ENCODE results near the gene KLK6.

KLK6 gene

DNA sequence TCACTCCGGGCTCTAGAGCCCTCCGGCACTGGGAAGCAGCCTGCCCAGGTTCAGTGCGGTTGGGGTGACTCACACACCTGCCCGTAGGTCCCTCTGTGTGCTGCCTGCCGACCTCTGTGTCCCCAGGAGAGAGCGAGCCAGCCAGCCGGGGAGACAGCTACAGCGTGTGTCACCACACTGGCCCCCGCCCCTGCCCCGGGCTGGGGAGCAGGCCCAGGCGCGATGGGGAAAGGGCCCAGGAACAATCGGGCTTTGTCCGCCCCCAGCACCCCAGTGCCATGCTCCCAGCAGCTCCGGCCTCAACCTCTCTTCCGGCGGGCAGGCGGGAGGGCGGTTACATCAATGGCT lies at the start of gene KLK6:
TSS of gene KLK6 (minus strand) at position 179 of the 348 bp plus-strand sequence. CDS start 1,487 bp downstream, outside the sequence.
- Mint-ChIP-seq H3K9me3 (no peaks in the 10 kb centered on the region), H3K27ac (no peak within 1 kb of the TSS), H3K4me3 (no peak within 1 kb of the TSS), H3K36me3 (no peaks in the 10 kb centered on the region), H3K4me1 (no peaks in the 10 kb centered on the region)
- DNase-seq (ENCODE audit: low spot score in 2 of 2) (no peak), ATAC-seq (no peak)

DNA sequence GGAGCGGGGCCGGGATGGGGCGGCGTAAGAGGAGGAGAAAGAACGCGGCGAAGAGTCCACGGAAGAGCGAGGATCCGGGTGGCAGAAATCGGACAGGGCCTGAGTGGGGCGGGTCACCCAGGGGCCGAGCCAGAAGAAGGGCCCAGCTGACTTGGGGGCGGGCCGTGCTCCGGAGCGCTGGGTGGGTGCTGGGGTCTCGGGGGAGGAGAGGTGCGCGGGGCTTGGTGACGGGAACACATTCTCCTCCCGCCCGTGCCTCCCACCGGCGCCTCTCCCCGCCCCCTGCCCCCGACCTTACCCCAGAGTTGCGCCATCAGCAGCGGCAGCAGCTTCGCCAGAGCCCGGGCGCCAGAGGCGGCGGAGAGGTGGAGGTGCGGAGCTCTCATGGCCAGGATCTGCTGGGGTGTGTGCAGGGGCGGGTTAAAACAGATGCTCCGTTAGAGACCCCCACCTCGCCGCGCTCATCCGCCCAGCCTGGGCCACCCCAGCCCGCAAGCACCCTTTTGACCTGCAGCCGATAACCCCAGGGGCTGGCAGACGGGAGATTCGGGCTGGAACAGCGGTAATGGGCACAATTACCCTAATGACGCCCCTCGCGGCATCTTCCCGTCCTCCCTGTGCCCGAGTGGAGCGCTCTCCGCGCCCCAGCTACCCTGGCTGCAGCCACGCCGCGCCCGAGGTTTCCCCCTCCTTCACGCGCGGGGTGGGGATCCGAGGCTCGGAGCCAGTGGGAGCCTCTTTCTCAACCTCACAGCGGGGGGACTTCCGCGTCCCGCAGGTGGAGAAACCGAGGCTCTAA lies 49.6 kb upstream of the KLK6 start:
- Mint-ChIP-seq H3K4me1 (peaks cover 30% of the 10 kb centered on the region), H3K36me3 (peaks cover 17% of the 10 kb centered on the region), H3K9me3 (no peaks in the 10 kb centered on the region), H3K4me3 (peak overlapping the region; percentile 64), H3K27ac (no peak overlapping the region)
- ATAC-seq (no peak), DNase-seq (ENCODE audit: low spot score in 2 of 2) (no peak)

- DNase-seq (ENCODE audit: low spot score in 2 of 2) (peak in 1 of 2 donors; percentile 71), ATAC-seq (no peak)
- no peak overlapping the region for H3K27ac Mint-ChIP-seq
- peaks cover 17% of the 10 kb centered on the region for H3K36me3 Mint-ChIP-seq
- peak overlapping the region; percentile 64 for H3K4me3 Mint-ChIP-seq
- no peaks in the 10 kb centered on the region for H3K9me3 Mint-ChIP-seq
- H3K4me1 Mint-ChIP-seq: peaks cover 30% of the 10 kb centered on the region
Measured at GRCh38 chr19:51016798-51017683, 47.6 kb upstream of the KLK6 start.

DNA sequence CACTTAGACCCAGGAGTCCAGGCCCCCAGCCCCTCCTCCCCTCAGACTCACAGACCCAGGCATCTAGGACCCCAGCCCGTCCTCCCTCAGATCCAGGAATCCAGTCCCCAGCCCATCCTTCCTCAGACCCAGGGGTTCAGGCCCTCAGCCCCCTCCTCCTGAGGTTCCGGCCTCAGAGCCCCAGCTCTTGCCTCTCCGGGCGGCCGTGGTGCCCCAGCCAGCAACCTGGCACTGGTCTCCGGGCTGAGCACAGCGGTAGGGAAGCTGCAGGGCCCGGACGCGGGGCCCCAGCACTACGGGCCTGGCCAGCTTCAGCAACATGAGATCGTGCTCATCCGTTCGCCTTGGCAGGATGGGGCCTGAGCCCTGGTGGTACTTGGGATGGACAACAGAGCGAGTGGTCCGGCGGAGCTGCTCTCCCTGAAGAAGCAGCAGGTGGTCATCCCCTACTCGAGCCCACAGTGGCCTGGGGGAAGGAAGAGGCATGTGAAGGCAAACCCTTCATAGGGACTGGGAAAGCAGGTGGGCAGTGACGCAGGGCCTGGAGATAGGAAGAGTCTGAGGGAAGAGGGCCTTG lies 46.4 kb upstream of the KLK6 start:
- no peak for DNase-seq (ENCODE audit: low spot score in 2 of 2)
- H3K4me1 Mint-ChIP-seq: peaks cover 30% of the 10 kb centered on the region
- H3K9me3 Mint-ChIP-seq: no peaks in the 10 kb centered on the region
- H3K27ac Mint-ChIP-seq: no peak overlapping the region
- no peak for ATAC-seq
- H3K36me3 Mint-ChIP-seq: peaks cover 17% of the 10 kb centered on the region
- H3K4me3 Mint-ChIP-seq: no peak overlapping the region

GRCh38 chr19:51014242-51014641 lies 44.9 kb upstream of the KLK6 start:
- H3K4me1 Mint-ChIP-seq: peaks cover 21% of the 10 kb centered on the region
- ATAC-seq: no peak
- no peak overlapping the region for H3K27ac Mint-ChIP-seq
- H3K9me3 Mint-ChIP-seq: no peaks in the 10 kb centered on the region
- H3K4me3 Mint-ChIP-seq: no peak overlapping the region
- peaks cover 11% of the 10 kb centered on the region for H3K36me3 Mint-ChIP-seq
- DNase-seq (ENCODE audit: low spot score in 2 of 2): no peak

- peaks cover 10% of the 10 kb centered on the region for H3K4me1 Mint-ChIP-seq
- ATAC-seq (no peak), DNase-seq (ENCODE audit: low spot score in 2 of 2) (no peak)
- no peak overlapping the region for H3K4me3 Mint-ChIP-seq
- H3K9me3 Mint-ChIP-seq: no peaks in the 10 kb centered on the region
- no peak overlapping the region for H3K27ac Mint-ChIP-seq
- H3K36me3 Mint-ChIP-seq: peaks cover 11% of the 10 kb centered on the region
Measured at GRCh38 chr19:51012661-51013190, 43.3 kb upstream of the KLK6 start.

DNA sequence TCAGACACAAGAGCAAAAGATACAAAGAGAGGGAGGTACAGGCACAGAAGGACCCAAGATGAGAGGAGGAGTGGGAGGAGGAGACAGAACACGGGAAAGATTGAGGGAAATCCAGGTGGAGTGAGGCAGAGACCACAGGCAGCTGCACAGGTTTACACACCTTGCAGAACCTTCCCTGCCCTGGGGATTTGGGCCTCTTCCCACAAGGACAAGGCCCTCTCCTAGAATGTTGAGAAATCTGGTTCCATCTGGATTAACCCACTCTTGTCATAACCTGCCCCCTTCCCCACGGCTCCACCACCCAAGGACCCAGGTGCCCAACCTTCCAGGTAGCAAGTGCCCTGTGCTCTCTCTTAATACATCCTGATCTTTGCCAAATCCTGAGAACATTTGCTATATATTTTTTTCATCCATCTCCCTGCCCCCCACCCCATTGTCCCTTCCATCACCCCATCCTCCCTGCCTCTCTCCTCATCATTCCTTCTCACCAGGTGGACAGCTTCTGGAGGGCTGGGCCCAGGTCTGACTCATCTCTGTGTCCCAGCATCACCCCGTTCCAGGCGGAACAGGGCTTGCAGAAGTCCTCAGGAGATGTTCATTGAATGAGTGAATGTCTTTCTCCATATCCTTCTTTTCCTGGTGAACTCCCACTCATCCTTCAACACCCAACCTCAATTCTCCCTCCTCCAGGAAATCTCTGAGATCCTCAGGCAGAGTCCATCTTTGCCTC lies 40.8 kb upstream of the KLK6 start:
- Mint-ChIP-seq H3K4me1 (no peaks in the 10 kb centered on the region), H3K4me3 (no peak overlapping the region), H3K9me3 (no peaks in the 10 kb centered on the region), H3K36me3 (peaks cover 4% of the 10 kb centered on the region), H3K27ac (no peak overlapping the region)
- ATAC-seq: no peak
- DNase-seq (ENCODE audit: low spot score in 2 of 2): no peak

DNA sequence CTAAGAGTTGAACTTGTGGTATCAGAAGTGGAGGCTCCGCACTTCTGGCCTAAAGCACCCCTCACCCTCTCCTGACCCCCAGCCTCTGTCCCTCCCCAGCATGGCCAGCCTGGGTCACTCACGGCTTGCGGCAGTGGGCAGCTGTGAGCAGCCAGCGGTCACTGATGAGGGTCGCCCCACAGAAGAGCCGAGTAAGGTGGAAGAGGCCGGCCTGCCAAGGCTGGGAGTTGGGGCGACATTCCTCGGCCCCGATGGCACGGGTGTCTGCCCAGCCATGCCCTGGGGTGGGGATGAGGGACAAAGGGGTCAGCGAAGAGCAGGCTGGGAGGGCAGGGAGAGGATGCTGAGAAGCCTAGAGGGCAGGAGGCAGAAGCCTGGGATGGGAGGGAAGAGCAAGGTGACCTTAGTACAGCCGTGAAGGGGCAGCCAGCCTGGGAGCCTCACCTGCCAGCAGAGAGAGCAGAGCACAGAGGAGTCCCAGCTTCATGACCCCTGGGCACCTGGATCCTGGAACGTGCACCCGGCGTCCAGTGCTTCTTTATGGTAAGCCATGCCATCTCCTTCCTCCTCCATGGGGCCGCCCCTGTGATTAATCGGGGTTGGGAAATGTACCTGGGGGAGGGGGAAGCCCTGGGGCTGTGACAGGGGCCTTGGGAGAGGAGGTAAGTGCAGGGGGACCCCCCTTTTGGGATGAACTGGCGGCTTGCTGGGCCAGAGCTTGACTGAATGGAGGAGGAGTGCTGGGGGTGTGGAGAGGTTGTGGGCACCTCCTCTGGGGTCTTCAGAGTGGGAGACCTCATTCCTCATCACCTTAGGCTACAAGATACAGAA lies 39.9 kb upstream of the KLK6 start:
- ATAC-seq (peak; percentile 40), DNase-seq (ENCODE audit: low spot score in 2 of 2) (no peak)
- Mint-ChIP-seq H3K36me3 (no peaks in the 10 kb centered on the region), H3K27ac (no peak overlapping the region), H3K4me1 (no peaks in the 10 kb centered on the region), H3K4me3 (no peak overlapping the region), H3K9me3 (no peaks in the 10 kb centered on the region)

DNA sequence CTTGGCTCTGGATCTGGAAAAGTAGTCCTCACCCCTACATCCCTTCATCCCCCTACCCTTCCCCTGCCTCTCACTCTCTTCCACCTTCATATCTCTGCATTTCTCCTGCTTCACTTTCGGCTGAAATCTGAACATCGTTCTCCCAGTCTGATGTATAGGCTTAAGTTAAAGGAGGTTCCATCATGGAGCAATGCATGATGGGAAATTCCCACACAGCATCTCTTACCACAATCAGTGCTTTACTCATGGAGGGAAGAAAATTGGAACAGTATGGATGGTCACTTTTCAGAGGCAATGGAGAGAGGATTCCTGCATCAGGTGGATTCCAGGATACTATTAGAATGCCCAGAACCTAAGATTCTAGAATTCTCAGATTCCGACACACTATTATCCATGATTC lies 38.1 kb upstream of the KLK6 start:
- DNase-seq (ENCODE audit: low spot score in 2 of 2) (no peak), ATAC-seq (no peak)
- H3K4me1 Mint-ChIP-seq: no peaks in the 10 kb centered on the region
- H3K4me3 Mint-ChIP-seq: no peak overlapping the region
- H3K36me3 Mint-ChIP-seq: no peaks in the 10 kb centered on the region
- H3K27ac Mint-ChIP-seq: no peak overlapping the region
- no peaks in the 10 kb centered on the region for H3K9me3 Mint-ChIP-seq

DNA sequence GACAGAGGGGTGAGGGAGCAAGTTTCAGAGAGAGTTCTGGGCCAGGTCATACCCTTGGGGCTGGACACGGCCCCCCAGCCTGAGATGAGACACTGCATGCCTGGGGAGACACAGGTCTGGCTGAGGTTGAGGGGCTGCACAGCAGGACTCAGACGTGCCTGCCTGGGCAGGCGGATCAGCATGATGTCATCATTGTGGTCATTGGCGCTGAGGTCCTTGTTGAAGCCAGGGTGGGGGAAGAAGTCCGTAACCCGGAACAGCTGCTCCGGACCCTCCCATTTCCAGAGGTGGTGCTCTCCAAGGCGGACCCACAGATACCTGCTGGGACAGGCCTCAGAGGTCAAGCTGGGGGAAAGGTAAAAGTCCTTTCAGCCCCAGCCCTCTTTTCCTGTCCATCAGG lies 37.0 kb upstream of the KLK6 start:
- no peak for DNase-seq (ENCODE audit: low spot score in 2 of 2)
- no peak for ATAC-seq
- Mint-ChIP-seq H3K27ac (no peak overlapping the region), H3K9me3 (no peaks in the 10 kb centered on the region), H3K36me3 (no peaks in the 10 kb centered on the region), H3K4me1 (no peaks in the 10 kb centered on the region), H3K4me3 (no peak overlapping the region)

DNA sequence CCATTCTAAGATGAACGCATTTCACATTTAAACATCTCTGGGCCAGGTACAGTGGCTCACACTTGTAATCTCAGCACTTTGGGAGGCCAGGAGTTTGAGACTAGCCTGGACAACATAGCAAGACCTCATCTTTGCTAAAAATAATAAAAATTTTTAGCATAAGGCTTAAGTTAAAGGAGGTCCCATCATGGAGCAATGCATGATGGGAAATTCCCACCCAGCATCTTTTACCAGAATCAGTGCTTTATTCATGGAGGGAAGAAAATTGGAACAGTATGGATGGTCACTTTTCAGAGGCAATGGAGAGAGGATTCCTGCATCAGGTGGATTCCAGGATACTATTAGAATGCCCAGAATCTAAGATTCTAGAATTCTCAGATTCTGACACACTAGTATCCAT lies 35.9 kb upstream of the KLK6 start:
- ATAC-seq (no peak), DNase-seq (ENCODE audit: low spot score in 2 of 2) (no peak)
- no peaks in the 10 kb centered on the region for H3K9me3 Mint-ChIP-seq
- no peak overlapping the region for H3K4me3 Mint-ChIP-seq
- no peaks in the 10 kb centered on the region for H3K36me3 Mint-ChIP-seq
- H3K27ac Mint-ChIP-seq: no peak overlapping the region
- H3K4me1 Mint-ChIP-seq: no peaks in the 10 kb centered on the region

DNA sequence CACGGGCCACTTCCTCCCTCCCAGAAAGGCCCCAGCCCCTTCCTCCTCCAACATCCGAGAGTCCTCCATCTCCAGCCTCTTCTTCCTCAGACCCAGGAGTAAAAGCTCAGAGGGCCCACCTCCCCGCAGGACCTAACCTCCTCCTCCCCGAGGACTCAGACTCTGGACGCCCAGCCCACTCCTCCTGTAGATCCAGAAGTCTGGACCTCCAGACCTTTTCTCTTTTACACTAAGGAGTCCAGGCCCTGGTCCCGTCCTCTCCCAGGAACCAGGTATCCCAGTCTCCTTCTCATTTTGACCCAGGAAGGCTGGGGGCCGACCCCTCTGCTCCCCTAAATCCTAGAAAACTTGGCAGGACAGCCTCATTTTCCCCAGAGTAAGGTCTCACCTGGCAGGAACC lies 33.9 kb upstream of the KLK6 start:
- no peak for DNase-seq (ENCODE audit: low spot score in 2 of 2)
- H3K9me3 Mint-ChIP-seq: no peaks in the 10 kb centered on the region
- H3K4me1 Mint-ChIP-seq: no peaks in the 10 kb centered on the region
- H3K4me3 Mint-ChIP-seq: no peak overlapping the region
- ATAC-seq: no peak
- H3K36me3 Mint-ChIP-seq: no peaks in the 10 kb centered on the region
- peak overlapping the region; percentile 69 for H3K27ac Mint-ChIP-seq

DNA sequence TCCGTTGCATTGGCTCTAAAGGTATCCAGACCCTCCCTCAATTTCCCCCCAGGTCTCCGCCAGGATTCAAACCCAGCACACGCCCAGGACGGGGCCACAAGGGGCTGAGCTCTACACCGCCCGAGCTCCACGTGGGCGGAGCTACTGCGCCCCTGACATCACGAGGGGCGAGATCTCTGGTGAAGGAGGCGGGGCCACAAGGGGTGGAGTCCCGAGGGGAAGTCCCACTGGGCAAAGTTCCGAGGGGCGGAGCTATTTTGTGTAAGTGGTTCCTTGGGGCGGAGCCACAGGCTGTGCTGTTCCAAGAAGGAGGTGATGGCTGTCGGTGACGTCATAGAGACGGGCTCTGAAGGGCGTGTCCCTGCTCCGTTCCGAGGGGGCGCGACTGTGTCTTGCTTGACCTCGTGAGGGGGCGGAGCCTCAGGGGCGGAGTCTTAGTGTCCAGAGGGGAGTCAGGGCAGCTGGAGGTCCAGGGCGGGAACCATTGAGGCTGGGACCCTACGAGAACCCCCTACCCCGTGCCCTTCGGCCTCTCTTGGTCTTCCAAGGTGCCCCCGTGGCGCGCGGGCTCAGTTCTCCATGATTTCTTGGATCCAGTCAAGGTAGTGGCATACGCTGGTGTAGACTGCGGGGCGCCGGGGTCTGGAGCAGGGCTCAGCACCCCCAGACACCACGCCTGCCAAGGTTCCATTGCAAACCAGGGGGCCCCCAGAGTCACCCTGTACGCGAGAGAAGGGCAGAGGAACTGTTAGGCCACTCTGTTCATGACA lies 33.3 kb upstream of the KLK6 start:
- H3K27ac Mint-ChIP-seq: peak overlapping the region; percentile 69
- no peak overlapping the region for H3K4me3 Mint-ChIP-seq
- H3K9me3 Mint-ChIP-seq: no peaks in the 10 kb centered on the region
- DNase-seq (ENCODE audit: low spot score in 2 of 2) (no peak), ATAC-seq (no peak)
- no peaks in the 10 kb centered on the region for H3K4me1 Mint-ChIP-seq
- H3K36me3 Mint-ChIP-seq: no peaks in the 10 kb centered on the region

DNA sequence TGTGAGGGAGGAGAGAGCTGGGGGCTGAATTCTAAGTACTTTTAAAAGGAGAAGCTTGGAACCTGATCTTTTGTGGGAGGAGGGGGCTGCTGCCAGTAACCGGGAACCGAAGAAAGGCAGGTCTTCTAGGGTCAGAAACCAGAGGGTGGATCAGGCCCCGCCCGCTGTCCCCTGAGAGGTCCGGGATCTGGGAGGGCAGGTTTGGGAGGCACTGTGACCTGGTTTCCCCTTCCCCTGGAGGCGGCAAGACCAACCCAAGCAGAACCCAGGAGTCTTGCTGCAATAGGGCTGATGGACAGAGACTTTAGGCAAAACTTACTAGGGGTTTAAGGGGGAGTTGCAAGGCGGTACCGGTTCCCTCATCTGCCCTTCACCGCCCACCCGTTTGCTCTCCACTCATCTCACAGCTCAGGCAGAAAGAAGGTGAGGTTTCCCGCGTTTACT lies 32.7 kb upstream of the KLK6 start:
- ATAC-seq (no peak), DNase-seq (ENCODE audit: low spot score in 2 of 2) (no peak)
- Mint-ChIP-seq H3K36me3 (no peaks in the 10 kb centered on the region), H3K27ac (no peak overlapping the region), H3K4me1 (no peaks in the 10 kb centered on the region), H3K4me3 (no peak overlapping the region), H3K9me3 (no peaks in the 10 kb centered on the region)
